A549 (cell line): ENCODE data around the gene CSNK1D.

ENCODE experiments used
- BCL3 ChIP-seq: fragments of >200 bp; sonication (Bioruptor Twin); formaldehyde crosslinking; IDR thresholded peaks from 3 replicates; pipeline ENCODE4 v1.6.1; 2016
- CTCF ChIP-seq: fragments of >200 bp; sonication (Bioruptor Twin); formaldehyde crosslinking; IDR thresholded peaks from 3 replicates; pipeline ENCODE4 v1.5.1; 2016
- EP300 ChIP-seq, 2 experiments: fragments of >200 bp; sonication (Bioruptor Twin); formaldehyde crosslinking; IDR thresholded peaks; 2 replicates in 1 of 2; 3 replicates in 1 of 2; pipeline ENCODE4 v1.6.1; 2016 to 2017
- MAFK ChIP-seq: fragments of 450-650 bp; IDR thresholded peaks from 2 replicates; pipeline ENCODE4 v1.6.1; 2014; ENCODE audit not compliant: partially characterized antibody
- RAD21 ChIP-seq, 2 experiments: fragments of >200 bp in 1 of 2; sonication (Bioruptor Twin) in 1 of 2; formaldehyde crosslinking in 1 of 2; IDR thresholded peaks in 1 of 2; conservative IDR thresholded peaks in 1 of 2; 2 replicates in 1 of 2; 3 replicates in 1 of 2; pipeline ENCODE4 v1.6.1; 2012 to 2018; ENCODE audit warnings: inconsistent platforms in 1 of 2
- REST ChIP-seq: fragments of 200-600 bp; sonication (generic); IDR thresholded peaks from 2 replicates; pipeline ENCODE4 v1.6.1; 2016; ENCODE audit warnings: antibody characterized with exemption, mild to moderate bottlenecking, moderate library complexity

- TF ChIP-seq MAFK (no peak), EP300 (IDR thresholded peaks at IDR 0.05) (no peak), RAD21 (conservative IDR thresholded peaks at IDR 0.05 in 1 of 2, IDR thresholded peaks at IDR 0.05 in 1 of 2) (peak; percentile 87 to 89), BCL3 (no peak), CTCF (peak; percentile 81), REST (no peak)
Observed at GRCh38 chr17:82244413-82245133, 28.9 kb downstream of the CSNK1D start.
